DMS53 treated with DMSO at 0.1 percent for 48 hours (cell line): Measurements from ENCODE around the gene ASMTL.

Experiments used
- DNase-seq: peaks from one replicate; lab custom pipeline; 2025; ENCODE audit not compliant: unreplicated experiment; lab: John Stamatoyannopoulos, UW

The ASMTL gene

GRCh38 chrX:1354036-1355019 lies 98.4 kb downstream of the ASMTL start:
- DNase-seq, result no peak
